ENCODE results near the gene MLEC.

Gene MLEC

DNA sequence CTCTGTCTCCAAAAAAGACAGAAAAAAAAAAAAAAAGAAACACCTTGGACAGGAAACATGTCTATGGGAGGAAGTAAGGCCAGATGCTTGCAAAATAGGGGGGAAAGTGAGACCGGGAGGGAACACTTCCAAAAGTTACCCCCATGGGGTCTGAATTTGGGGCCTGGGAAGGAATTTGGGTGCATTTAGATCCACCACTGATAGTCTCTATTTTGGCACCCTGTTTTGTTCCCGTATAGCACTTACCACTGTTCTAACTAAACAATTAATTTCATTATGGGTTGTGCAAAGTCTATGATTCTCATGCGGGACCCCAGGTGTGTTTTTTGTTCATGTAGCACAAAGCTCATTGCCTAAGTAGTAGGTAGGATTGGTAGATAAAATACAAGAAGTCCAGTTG lies 1.4 kb upstream of the MLEC start:
- in situ Hi-C loops (cut with HindIII; ENCODE audit: low sequenced_read_pairs): no loop called here
- H3K4me3 ChIP-seq (ENCODE audit: low read depth, low read length): no peak overlapping the region
- TF ChIP-seq CTCF (IDR thresholded peaks at IDR 0.05; ENCODE audit: low read depth, low read length, missing control alignments): no peak
- DNase-seq (ENCODE audit: low read depth): no peak

DNA sequence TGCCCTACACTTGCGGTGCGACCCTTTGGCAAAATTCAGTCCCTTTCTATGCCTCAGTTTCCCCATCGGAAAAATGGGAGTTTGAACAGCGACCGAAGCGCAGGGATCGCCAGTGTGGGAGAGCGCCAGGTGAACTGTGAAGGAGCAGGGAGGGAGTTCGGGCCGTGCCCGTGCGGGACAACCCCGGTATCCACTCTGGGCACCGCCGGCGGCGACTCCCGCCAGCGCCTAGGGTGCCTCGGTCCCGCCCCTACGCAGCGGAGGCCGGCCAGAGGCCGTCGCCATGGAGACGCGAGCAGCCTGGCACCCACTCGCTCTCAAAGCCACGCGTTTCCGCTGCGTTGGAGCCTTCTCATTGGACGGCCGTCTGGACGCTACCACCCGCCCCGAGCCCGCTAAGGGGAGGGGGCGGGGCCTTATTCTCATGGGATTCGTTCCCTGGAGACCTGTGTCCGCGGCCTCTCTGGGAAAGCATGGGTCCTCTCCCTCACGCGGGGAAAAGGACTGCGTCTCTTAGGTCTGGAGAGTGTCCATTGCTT lies 729 bp upstream of the MLEC start:
- TF ChIP-seq CTCF (IDR thresholded peaks at IDR 0.05; ENCODE audit: low read depth, low read length, missing control alignments): no peak
- DNase-seq (ENCODE audit: low read depth): peak; percentile 88
- in situ Hi-C loops (cut with HindIII; ENCODE audit: low sequenced_read_pairs): no loop called here
- H3K4me3 ChIP-seq (ENCODE audit: low read depth, low read length): peak overlapping the region; percentile 80

GRCh38 chr12:120687578-120688289 lies 785 bp downstream of the MLEC start:
- TF ChIP-seq CTCF (IDR thresholded peaks at IDR 0.05; ENCODE audit: low read depth, low read length, missing control alignments): no peak
- H3K4me3 ChIP-seq (ENCODE audit: low read depth, low read length): peak overlapping the region; percentile 80
- in situ Hi-C loops (cut with HindIII; ENCODE audit: low sequenced_read_pairs): no loop called here
- no peak for DNase-seq (ENCODE audit: low read depth)

- peak overlapping the region; percentile 80 for H3K4me3 ChIP-seq (ENCODE audit: low read depth, low read length)
- no peak for DNase-seq (ENCODE audit: low read depth)
- in situ Hi-C loops (cut with HindIII; ENCODE audit: low sequenced_read_pairs): no loop called here
- TF ChIP-seq CTCF (IDR thresholded peaks at IDR 0.05; ENCODE audit: low read depth, low read length, missing control alignments): no peak
Measured at GRCh38 chr12:120688527-120689071, 1.6 kb downstream of the MLEC start.

DNA sequence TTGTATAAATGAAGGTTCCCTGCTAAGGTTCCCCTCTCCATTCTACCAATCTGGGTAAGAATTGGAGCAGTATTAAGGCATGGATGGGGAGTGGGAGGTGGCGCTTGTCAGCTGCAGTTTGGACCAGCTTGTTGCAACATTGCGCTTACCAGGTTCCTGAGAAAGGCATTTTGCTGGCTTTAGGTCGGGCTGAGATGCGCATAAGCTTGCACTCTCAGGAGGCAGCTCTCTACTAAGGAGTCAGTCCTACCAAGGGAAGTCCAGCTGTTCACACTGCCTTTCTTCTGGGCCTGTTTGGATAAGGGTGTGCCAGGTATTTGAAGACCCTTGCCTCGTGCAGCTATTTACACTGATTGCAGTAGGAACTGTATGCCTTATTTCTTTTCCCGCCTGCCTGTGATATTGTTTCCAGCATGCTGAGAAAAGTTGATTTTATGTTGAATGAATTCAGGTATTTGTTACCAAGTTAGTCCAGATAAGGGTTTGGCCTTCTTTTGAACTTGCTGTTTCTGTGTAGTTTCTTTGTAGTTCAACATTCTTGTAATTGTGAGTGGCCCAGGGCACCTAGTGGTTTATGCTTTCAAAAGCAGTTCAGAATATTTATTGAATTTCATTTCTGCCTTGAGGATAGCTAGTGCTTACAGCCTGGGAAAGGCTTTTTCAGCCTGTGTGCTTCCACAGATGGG lies 2.6 kb downstream of the MLEC start:
- in situ Hi-C loops (cut with HindIII; ENCODE audit: low sequenced_read_pairs): no loop called here
- TF ChIP-seq CTCF (IDR thresholded peaks at IDR 0.05; ENCODE audit: low read depth, low read length, missing control alignments): no peak
- DNase-seq (ENCODE audit: low read depth): no peak
- peak overlapping the region; percentile 80 for H3K4me3 ChIP-seq (ENCODE audit: low read depth, low read length)

GRCh38 chr12:120690083-120690450 lies 3.1 kb downstream of the MLEC start:
- in situ Hi-C loops (cut with HindIII; ENCODE audit: low sequenced_read_pairs): no loop called here
- no peak for DNase-seq (ENCODE audit: low read depth)
- no peak overlapping the region for H3K4me3 ChIP-seq (ENCODE audit: low read depth, low read length)
- TF ChIP-seq CTCF (IDR thresholded peaks at IDR 0.05; ENCODE audit: low read depth, low read length, missing control alignments): no peak
